Measurements from ENCODE around the gene KLHDC3. TPM values are rescaled to one million over a fixed set of nuclear protein-coding genes. Genes with fewer than 3 reads are reported as not detected.

KLHDC3 gene
- total and polyA plus RNA-seq, 2 experiments from 2014 or later = 90.5 to 99.5 TPM

- Histone ChIP-seq H3K27ac (no peak overlapping the region), H3K9me3 (ENCODE audit: low read depth) (no peaks in the 10 kb centered on the region), H3K79me2 (peaks cover 12% of the 10 kb centered on the region), H3K36me3 (replicated peaks; ENCODE audit: insufficient read depth, low read depth) (no peaks in the 10 kb centered on the region), H3K4me1 (ENCODE audit: insufficient read depth) (no peaks in the 10 kb centered on the region), H3K27me3 (no peaks in the 10 kb centered on the region), H3K4me3 (no peak overlapping the region), H3K4me2 (no peak overlapping the region), H3K9me2 (replicated peaks; ENCODE audit: insufficient read depth) (no peaks in the 10 kb centered on the region), H2AFZ (no peak overlapping the region), H4K20me1 (ENCODE audit: insufficient read depth, poor library complexity, severe bottlenecking) (no peaks in the 10 kb centered on the region)
- no peak for TF ChIP-seq EZH2 (IDR thresholded peaks at IDR 0.05; ENCODE audit: borderline replicate concordance)
- 97% methylated on average over 8 of the region's 8 CpGs for WGBS (ENCODE audit: low lambda C conversion rate, missing lambda C conversion rate)
- no peak for DNase-seq (ENCODE audit: low spot score)
These were observed 12.2 kb upstream of the KLHDC3 start for GRCh38 chr6:43001843-43002242.

DNA sequence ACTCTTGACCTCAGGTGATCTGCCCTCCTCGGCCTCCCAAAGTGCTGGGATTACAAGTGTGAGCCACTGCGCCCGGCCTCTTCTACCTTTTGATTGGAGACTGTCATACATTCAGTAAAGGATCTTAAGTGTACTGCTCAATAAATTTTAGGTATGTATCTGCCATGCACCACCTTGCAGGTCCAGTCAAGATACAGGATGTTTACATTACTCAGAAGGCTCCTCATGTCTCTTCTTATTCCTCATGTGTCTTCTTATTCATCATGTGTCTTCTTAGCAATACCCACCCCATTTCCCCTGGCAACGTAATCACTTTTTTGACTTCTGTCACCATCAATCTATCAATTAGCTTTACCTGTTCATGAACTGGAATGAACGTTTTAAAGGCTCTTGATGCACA, 8.2 kb upstream of the KLHDC3 start:
- Histone ChIP-seq H3K4me2 (no peak overlapping the region), H3K4me1 (ENCODE audit: insufficient read depth) (no peaks in the 10 kb centered on the region), H3K27me3 (no peaks in the 10 kb centered on the region), H3K9me3 (ENCODE audit: low read depth) (no peaks in the 10 kb centered on the region), H3K36me3 (replicated peaks; ENCODE audit: insufficient read depth, low read depth) (no peaks in the 10 kb centered on the region), H4K20me1 (ENCODE audit: insufficient read depth, poor library complexity, severe bottlenecking) (no peaks in the 10 kb centered on the region), H3K79me2 (no peaks in the 10 kb centered on the region), H3K4me3 (no peak overlapping the region), H3K9me2 (replicated peaks; ENCODE audit: insufficient read depth) (no peaks in the 10 kb centered on the region), H3K27ac (no peak overlapping the region), H2AFZ (no peak overlapping the region)
- no peak for TF ChIP-seq EZH2 (IDR thresholded peaks at IDR 0.05; ENCODE audit: borderline replicate concordance)
- no peak for TF ChIP-seq EZH2phosphoT487 (IDR thresholded peaks at IDR 0.05; ENCODE audit: low read depth, severe bottlenecking, unreplicated experiment)
- no peak for TF ChIP-seq CTCF (IDR thresholded peaks at IDR 0.05; ENCODE audit: poor library complexity)
- DNase-seq (ENCODE audit: low spot score) = no peak
- 96% methylated on average over 5 of the region's 5 CpGs for WGBS (ENCODE audit: low lambda C conversion rate, missing lambda C conversion rate)

DNA sequence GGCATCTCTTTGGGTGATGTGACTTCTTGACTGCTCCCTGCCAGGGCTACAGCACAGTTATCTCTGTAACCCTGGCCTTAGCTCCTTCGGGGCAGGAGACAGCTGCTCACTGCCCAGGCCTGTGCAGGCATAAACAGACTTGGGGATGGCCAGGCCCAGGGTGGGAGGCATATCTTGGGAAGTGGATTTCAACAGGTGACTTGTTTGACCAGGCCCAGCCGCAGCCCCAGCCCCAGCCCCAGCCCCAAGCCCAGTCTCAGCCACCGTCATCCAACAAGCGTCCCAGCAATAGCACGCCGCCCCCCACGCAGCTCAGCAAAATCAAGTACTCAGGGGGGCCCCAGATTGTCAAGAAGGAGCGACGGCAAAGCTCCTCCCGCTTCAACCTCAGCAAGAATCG, 7.8 kb upstream of the KLHDC3 start:
- H3K36me3 ChIP-seq (replicated peaks; ENCODE audit: insufficient read depth, low read depth) = no peaks in the 10 kb centered on the region
- DNase-seq (ENCODE audit: low spot score) = no peak
- no peaks in the 10 kb centered on the region for H3K4me1 ChIP-seq (ENCODE audit: insufficient read depth)
- TF ChIP-seq EZH2 (IDR thresholded peaks at IDR 0.05; ENCODE audit: borderline replicate concordance) (no peak), CTCF (IDR thresholded peaks at IDR 0.05; ENCODE audit: poor library complexity) (no peak)
- H3K4me2 ChIP-seq = no peak overlapping the region
- no peak overlapping the region for H3K4me3 ChIP-seq
- H4K20me1 ChIP-seq (ENCODE audit: insufficient read depth, poor library complexity, severe bottlenecking) = no peaks in the 10 kb centered on the region
- 96% methylated on average over 11 of the region's 11 CpGs for WGBS (ENCODE audit: low lambda C conversion rate, missing lambda C conversion rate)
- no peaks in the 10 kb centered on the region for H3K9me2 ChIP-seq (replicated peaks; ENCODE audit: insufficient read depth)
- H3K27ac ChIP-seq = no peak overlapping the region
- H3K27me3 ChIP-seq = no peaks in the 10 kb centered on the region
- H3K79me2 ChIP-seq = no peaks in the 10 kb centered on the region
- H3K9me3 ChIP-seq (ENCODE audit: low read depth) = no peaks in the 10 kb centered on the region
- no peak overlapping the region for H2AFZ ChIP-seq

DNA sequence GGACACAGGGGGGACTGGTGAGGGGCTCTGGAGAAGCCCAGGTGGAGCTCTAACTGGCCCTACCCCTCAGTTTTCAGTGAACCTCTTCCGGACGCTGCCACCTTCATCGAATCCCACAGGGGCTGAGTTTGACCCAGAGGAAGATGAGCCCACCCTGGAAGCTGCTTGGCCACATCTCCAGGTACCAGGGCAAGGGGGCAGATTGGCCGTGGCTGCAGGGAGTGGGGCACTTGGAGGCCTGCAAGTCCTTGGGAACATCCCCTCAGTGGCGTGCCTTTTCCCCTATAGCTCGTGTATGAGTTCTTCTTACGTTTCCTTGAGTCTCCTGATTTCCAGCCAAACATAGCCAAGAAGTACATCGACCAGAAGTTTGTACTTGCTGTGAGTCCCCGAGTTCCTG, 6.9 kb upstream of the KLHDC3 start:
- Histone ChIP-seq H3K27ac (no peak overlapping the region), H3K4me3 (no peak overlapping the region), H4K20me1 (ENCODE audit: insufficient read depth, poor library complexity, severe bottlenecking) (no peaks in the 10 kb centered on the region), H2AFZ (no peak overlapping the region), H3K36me3 (replicated peaks; ENCODE audit: insufficient read depth, low read depth) (no peaks in the 10 kb centered on the region), H3K4me2 (no peak overlapping the region), H3K4me1 (ENCODE audit: insufficient read depth) (no peaks in the 10 kb centered on the region), H3K27me3 (no peaks in the 10 kb centered on the region), H3K9me2 (replicated peaks; ENCODE audit: insufficient read depth) (no peaks in the 10 kb centered on the region), H3K79me2 (no peaks in the 10 kb centered on the region), H3K9me3 (ENCODE audit: low read depth) (no peaks in the 10 kb centered on the region)
- 93% methylated on average over 9 of the region's 9 CpGs for WGBS (ENCODE audit: low lambda C conversion rate, missing lambda C conversion rate)
- no peak for DNase-seq (ENCODE audit: low spot score)
- TF ChIP-seq EZH2 (IDR thresholded peaks at IDR 0.05; ENCODE audit: borderline replicate concordance) (no peak), CTCF (IDR thresholded peaks at IDR 0.05; ENCODE audit: poor library complexity) (no peak), EZH2phosphoT487 (IDR thresholded peaks at IDR 0.05; ENCODE audit: low read depth, severe bottlenecking, unreplicated experiment) (no peak)
